MG63 (cell line): ENCODE data around the gene GGA1. TPM values are rescaled to one million over a fixed set of nuclear protein-coding genes. Genes with fewer than 3 reads are reported as not detected.
"Not testable (repeated sequence)": the region's sequence is repeated elsewhere in the genome, so short reads cannot be mapped to it uniquely, and the experiment has no call there.

Experiments
- DNase-seq: peaks from one replicate; pipeline ENCODE4 v3.0.0-alpha.2; 2020
- H3K27me3 ChIP-seq: fragments of 250-450 bp; sonication (Bioruptor Pico); 2 replicates; pipeline ENCODE4 v1.5.1; 2020; ENCODE audit warnings: mild to moderate bottlenecking, moderate library complexity
- H3K36me3 ChIP-seq: fragments of 250-450 bp; sonication (Bioruptor Pico); 2 replicates; pipeline ENCODE4 v1.5.1; 2020; ENCODE audit warnings: mild to moderate bottlenecking, moderate library complexity
- H3K4me3 ChIP-seq: fragments of 250-450 bp; sonication (Bioruptor Pico); 2 replicates; pipeline ENCODE4 v1.5.1; 2020; ENCODE audit warnings: mild to moderate bottlenecking, moderate library complexity
- H3K9me3 ChIP-seq: fragments of 250-450 bp; sonication (Bioruptor Pico); 2 replicates; pipeline ENCODE4 v1.5.1; 2020; ENCODE audit warnings: mild to moderate bottlenecking, moderate library complexity
- total RNA-seq: library from RNA; depleted of rRNA; stranded (reverse); fragments of >200 nt; shearing (Covaris generic); gene quantifications from 2 replicates; pipeline ENCODE4 v1.2.3, GENCODE V29; 2014; ENCODE audit warnings: low replicate concordance

Gene GGA1
- total RNA-seq, 1 experiment from 2014 or later = 33.2 TPM

- no peaks in the 10 kb centered on the region for H3K27me3 ChIP-seq
- no peaks in the 10 kb centered on the region for H3K9me3 ChIP-seq
- no peaks in the 10 kb centered on the region for H3K36me3 ChIP-seq
- H3K4me3 ChIP-seq = peak overlapping the region; percentile 21
- DNase-seq = no peak
These were observed 7.5 kb upstream of the GGA1 start for GRCh38 chr22:37601203-37601539.

- no peaks in the 10 kb centered on the region for H3K27me3 ChIP-seq
- H3K9me3 ChIP-seq = no peaks in the 10 kb centered on the region
- peak; percentile 78 for DNase-seq
- H3K4me3 ChIP-seq = peak overlapping the region; percentile 21
- no peaks in the 10 kb centered on the region for H3K36me3 ChIP-seq
These were observed 6.8 kb upstream of the GGA1 start for GRCh38 chr22:37601540-37602442.

GRCh38 chr22:37602546-37603277, 5.9 kb upstream of the GGA1 start:
- H3K4me3 ChIP-seq, H3K27me3 ChIP-seq, H3K9me3 ChIP-seq, DNase-seq, H3K36me3 ChIP-seq: not testable (repeated sequence)

GRCh38 chr22:37604074-37604473, 4.6 kb upstream of the GGA1 start:
- DNase-seq = no peak
- H3K36me3 ChIP-seq = no peaks in the 10 kb centered on the region
- no peaks in the 10 kb centered on the region for H3K27me3 ChIP-seq
- H3K4me3 ChIP-seq = no peak overlapping the region
- no peaks in the 10 kb centered on the region for H3K9me3 ChIP-seq

GRCh38 chr22:37604875-37605274, 3.8 kb upstream of the GGA1 start:
- no peaks in the 10 kb centered on the region for H3K9me3 ChIP-seq
- no peaks in the 10 kb centered on the region for H3K36me3 ChIP-seq
- H3K27me3 ChIP-seq = no peaks in the 10 kb centered on the region
- no peak for DNase-seq
- no peak overlapping the region for H3K4me3 ChIP-seq

GRCh38 chr22:37607010-37607934, 1.4 kb upstream of the GGA1 start:
- Histone ChIP-seq H3K27me3 (no peaks in the 10 kb centered on the region), H3K4me3 (no peak overlapping the region), H3K36me3 (0 out of 2 replicates have a peak, but pooled peaks cover 3% of the 10 kb centered on the region), H3K9me3 (no peaks in the 10 kb centered on the region)
- DNase-seq = peak; percentile 67

GRCh38 chr22:37607935-37608476, 628 bp upstream of the GGA1 start:
- no peaks in the 10 kb centered on the region for H3K27me3 ChIP-seq
- H3K4me3 ChIP-seq = peak overlapping the region; percentile 82
- no peaks in the 10 kb centered on the region for H3K9me3 ChIP-seq
- no peak for DNase-seq
- H3K36me3 ChIP-seq = peaks cover 3% of the 10 kb centered on the region; the same call in 1 of the 2 replicates

GRCh38 chr22:37609240-37610152, 862 bp downstream of the GGA1 start:
- H3K9me3 ChIP-seq = no peaks in the 10 kb centered on the region
- DNase-seq = no peak
- peaks cover 4% of the 10 kb centered on the region; the same call in 1 of the 2 replicates for H3K36me3 ChIP-seq
- H3K4me3 ChIP-seq = peak overlapping the region; percentile 82
- H3K27me3 ChIP-seq = no peaks in the 10 kb centered on the region

- Histone ChIP-seq H3K4me3 (peak overlapping the region; percentile 82), H3K36me3 (peaks cover 10% of the 10 kb centered on the region)
- not testable (repeated sequence) for DNase-seq, H3K9me3 ChIP-seq, H3K27me3 ChIP-seq
These were observed 1.5 kb downstream of the GGA1 start for GRCh38 chr22:37610153-37610475.

- Histone ChIP-seq H3K27me3 (no peaks in the 10 kb centered on the region), H3K9me3 (no peaks in the 10 kb centered on the region), H3K36me3 (peaks cover 11% of the 10 kb centered on the region), H3K4me3 (peak overlapping the region; percentile 82)
- DNase-seq = no peak
These were observed 2.0 kb downstream of the GGA1 start for GRCh38 chr22:37610480-37611129.

GRCh38 chr22:37611207-37611606, 2.6 kb downstream of the GGA1 start:
- Histone ChIP-seq H3K4me3 (no peak overlapping the region), H3K27me3 (no peaks in the 10 kb centered on the region), H3K36me3 (peaks cover 13% of the 10 kb centered on the region), H3K9me3 (no peaks in the 10 kb centered on the region)
- DNase-seq = no peak

GRCh38 chr22:37616201-37617083, 7.8 kb downstream of the GGA1 start:
- Histone ChIP-seq H3K27me3 (no peaks in the 10 kb centered on the region), H3K4me3 (no peak overlapping the region), H3K36me3 (peaks cover 20% of the 10 kb centered on the region), H3K9me3 (no peaks in the 10 kb centered on the region)
- DNase-seq = no peak

GRCh38 chr22:37617431-37617830, 8.8 kb downstream of the GGA1 start:
- Histone ChIP-seq H3K27me3 (no peaks in the 10 kb centered on the region), H3K9me3 (no peaks in the 10 kb centered on the region), H3K36me3 (peaks cover 20% of the 10 kb centered on the region), H3K4me3 (no peak overlapping the region)
- no peak for DNase-seq

- Histone ChIP-seq H3K9me3 (no peaks in the 10 kb centered on the region), H3K4me3 (no peak overlapping the region), H3K36me3 (peaks cover 20% of the 10 kb centered on the region), H3K27me3 (no peaks in the 10 kb centered on the region)
- DNase-seq = no peak
These were observed 9.5 kb downstream of the GGA1 start for GRCh38 chr22:37618072-37618656.
